Activated CD8-positive, alpha-beta memory T cell treated with anti-CD3 and anti-CD28 coated beads, Interleukin-2, amount 50 U/mL, for 1 hour (primary cell): ENCODE data around the gene APOD.

Experiments
- DNase-seq: peaks from one replicate; pipeline ENCODE4 v3.0.0-alpha.2; 2020; ENCODE audit errors: extremely low read depth

The APOD gene

DNA sequence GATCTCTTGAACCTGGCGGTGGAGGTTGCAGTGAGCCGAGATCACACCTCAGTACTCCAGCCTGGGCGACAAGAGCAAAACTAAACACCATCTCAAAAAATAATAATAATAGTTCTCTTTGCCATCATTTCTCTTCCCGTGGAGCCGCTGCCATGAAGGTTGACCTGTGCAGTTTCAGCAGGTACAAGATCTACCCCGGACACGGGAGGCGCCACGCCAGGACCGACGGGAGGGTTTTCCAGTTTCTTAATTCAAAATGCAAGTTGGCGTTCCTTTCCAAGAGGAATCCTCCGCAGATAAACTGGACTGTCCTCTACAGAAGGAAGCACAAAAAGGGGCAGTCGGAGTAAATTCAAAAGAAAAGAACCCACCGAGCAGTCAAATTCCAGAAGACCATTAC lies 29.3 kb downstream of the APOD start:
- no peak for DNase-seq

DNA sequence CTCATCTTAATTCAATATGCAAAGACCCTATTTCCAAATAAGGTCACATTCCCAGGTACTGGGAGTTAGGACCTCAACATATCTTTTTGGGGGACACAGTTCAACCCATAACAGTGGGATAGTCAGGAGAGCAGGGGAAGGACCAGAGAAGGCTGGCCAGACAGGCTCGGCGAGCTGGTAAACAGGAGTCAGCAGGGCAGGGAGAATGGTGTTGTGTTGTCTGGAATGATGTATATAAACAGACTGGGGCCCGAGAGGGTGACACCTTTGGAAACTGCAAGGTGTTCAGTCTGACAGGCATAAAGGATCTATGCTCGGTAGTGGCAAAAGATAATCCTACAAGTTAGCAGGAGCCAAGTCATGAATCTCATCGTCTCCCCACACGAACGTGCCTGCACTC lies 30.5 kb downstream of the APOD start:
- DNase-seq: no peak

DNA sequence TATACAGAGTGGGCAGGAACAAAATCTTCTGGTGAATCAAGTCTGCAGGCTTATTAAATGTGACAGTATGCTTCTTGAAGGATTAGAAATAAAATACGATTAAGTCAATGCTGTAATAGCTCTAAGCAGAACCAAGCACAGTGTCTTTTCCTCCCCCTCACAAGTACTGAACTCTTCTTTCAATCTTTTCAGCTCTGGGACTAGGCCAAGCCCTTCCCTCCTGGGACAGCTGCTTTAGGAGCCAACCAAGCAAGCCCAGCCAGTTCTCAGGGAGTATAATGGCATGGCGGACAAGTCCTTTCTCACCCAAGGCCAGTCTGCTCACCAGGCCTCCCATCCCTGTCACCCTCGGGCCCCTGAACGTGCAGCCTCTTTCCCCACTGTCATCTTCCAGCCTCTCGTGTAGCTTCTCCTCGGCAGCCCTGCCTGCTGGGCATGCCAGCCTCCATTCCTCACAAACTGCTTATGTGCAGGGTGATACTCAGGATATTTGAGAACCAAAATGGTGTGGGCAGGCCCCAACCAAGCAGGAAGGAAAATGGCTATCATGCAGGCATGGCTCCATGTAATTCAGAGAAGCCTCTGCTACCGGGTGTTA lies 32.3 kb downstream of the APOD start:
- no peak for DNase-seq

DNA sequence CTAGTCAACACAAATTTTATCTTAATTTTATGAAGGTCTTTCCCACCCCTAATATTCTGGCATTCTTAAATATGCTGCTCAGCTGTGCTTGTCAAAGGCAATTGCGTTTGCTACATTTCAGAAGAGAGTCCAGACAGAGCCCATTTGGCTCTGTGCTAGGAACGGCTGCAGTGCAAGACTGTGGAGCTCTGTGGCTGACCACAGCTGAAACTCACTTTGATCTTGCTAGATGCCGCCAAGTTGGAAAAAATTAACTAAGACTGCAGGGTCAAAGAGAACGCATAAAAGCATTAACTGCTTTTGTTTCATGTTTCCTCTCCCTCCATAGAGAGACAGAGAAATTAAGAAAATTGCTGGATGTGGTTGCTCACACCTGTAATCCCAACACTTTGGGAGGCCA lies 33.0 kb downstream of the APOD start:
- no peak for DNase-seq

DNA sequence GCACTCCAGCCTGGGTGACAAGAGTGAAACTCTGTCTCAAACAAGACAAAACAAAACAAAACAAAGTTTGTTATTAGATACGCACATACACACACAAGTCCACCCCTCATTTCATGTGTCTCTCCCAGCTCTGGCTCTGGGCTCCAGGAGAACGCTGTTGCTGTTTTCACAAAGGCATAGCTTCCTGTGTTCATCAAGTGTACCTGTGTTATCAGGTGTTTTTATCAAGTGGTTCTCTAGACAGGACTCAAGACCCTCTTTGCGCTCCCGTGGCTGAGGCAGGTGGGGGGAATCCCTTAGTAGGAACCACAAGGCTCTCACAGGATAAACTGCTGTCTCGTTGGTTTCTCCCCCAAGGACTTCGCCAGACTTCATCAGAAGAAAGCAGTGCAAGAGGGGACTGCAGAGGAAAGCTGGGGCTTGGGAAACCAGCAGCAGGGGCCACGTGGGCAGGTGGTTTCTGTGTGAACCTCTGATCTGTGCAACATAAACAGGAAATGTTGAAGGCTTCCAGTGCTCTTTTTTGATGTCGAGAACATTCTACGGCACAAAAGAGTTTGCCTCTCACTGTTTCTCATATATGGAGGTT lies 33.7 kb downstream of the APOD start:
- peak; percentile 46 for DNase-seq

DNA sequence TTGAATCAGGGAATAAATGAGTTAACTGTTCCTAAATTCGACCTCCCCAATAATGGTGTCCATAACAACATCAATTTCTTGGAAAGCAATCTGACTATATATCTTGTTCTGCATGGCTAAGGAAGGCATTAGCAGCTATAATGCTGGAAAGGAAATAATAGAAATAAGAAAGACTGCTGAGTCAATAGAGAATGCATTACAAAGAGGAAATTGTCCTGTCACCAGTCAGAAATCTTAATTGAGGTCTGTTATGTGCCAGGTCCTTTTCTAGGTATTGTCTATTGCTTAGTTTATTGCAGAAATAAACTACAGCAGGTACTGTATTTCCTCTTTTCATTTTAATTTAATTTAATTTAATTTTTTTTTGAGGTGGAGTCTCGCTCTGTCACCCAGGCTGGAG lies 34.8 kb downstream of the APOD start:
- no peak for DNase-seq

DNA sequence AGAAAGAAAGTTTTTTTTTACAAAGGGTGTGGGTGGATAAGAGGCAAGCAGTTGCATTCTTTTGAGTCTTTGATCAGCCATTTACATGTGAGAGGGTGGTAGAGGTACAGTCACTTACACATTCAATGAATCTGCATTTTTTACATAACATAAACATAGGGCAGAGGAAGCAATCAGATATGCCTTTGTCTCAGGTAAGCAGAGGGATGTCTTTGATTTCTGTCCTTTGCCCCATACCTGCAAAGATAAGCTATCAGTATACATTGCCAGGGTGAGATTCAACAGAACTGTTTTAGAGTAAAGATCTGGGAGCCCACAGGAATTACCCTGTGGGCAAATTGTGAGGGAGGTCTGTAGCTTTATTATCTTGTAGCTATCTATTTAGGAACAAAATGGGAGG lies 35.2 kb downstream of the APOD start:
- no peak for DNase-seq

- DNase-seq: no peak
Observed at GRCh38 chr3:195548006-195548405, 35.7 kb downstream of the APOD start.

DNA sequence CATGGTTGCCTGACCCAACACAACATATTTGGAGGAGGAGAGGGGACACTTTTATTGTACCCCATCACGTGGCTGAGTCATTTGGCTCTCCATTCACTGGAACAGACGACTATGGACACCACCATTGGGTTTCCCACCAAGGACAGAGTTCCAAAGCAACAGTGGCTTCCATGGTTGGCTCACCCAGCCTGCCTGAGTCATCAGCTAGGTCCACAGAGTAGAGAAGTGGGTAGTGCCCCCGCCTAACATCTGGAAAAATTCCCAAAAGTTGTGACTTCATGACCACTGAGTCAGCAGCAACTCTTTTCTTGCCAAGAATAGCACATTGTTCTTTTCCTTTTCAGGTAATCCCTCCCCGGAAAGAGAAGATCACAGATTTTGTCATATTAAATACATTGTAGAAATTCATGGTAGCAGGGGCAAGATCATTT lies 37.6 kb downstream of the APOD start:
- no peak for DNase-seq

DNA sequence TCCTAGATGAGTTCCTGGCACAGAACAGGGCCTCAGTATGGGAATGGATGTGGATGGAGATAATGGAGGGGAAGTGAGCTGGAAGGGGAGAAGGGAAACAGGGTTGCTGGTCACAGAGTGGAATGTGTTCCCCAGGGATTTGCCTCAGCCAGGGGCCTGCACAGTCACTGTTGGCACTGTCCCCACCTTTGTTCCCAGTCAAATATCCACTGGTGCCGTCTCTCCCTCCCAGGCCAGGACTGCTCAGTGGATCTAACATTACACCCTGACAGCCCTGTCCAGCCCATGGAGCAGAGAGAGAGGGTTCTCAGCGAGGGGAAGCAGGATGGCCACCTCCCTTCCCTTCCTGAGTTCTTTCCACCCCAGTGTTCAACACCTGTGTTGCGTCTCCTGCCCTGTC lies 39.1 kb downstream of the APOD start:
- no peak for DNase-seq

- no peak for DNase-seq
Observed at GRCh38 chr3:195544230-195544536, 39.6 kb downstream of the APOD start.

GRCh38 chr3:195543500-195544229 lies 40.1 kb downstream of the APOD start:
- DNase-seq: no peak

GRCh38 chr3:195542698-195543499 lies 40.8 kb downstream of the APOD start, which contains the start of gene PPP1R2:
Gene PPP1R2, minus strand, starts transcription at chr3:195543325. Its CDS starts 300 bp downstream, at chr3:195543025.
- DNase-seq: peak; percentile 80

DNA sequence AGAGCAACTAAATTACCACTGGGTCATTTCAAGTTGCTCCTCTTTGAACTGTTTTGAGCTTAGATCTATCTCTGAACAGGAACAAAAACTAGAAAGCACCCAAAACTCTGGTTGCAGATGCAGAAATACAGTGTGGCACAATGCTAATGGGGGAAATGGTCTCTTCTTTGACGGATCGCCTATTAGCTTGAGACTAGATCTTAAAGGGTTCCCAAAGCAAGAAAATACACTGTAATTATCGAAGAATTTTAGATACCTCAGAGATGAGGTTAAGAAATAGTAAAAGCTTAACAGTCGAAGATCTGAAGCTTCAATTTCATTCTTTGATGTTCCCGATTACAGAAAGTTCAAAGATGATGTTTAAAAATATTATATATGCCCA lies 41.4 kb downstream of the APOD start:
- no peak for DNase-seq

DNA sequence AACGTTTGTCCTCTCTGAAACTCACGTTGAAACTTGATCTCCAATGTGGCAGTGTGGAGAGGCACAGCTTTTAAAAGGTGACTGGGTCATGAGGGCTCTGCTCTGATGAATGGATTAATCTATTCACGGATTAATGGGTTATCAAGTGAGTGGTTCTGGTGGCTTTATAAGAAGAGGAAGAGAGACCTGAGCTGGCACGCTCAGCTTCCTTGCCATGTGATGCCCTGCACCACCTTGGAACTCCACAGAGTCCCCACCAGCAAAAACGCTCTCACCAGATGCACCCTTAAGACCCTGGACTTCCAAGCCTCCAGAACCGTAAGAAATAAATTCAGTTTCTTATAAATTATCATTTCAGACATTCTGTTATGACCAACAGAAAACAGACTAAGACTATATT lies 43.2 kb downstream of the APOD start:
- no peak for DNase-seq

- DNase-seq: no peak
Observed at GRCh38 chr3:195540027-195540426, 43.7 kb downstream of the APOD start.

- no peak for DNase-seq
Observed at GRCh38 chr3:195539479-195539878, 44.3 kb downstream of the APOD start.

GRCh38 chr3:195537995-195538394 lies 45.7 kb downstream of the APOD start:
- no peak for DNase-seq

DNA sequence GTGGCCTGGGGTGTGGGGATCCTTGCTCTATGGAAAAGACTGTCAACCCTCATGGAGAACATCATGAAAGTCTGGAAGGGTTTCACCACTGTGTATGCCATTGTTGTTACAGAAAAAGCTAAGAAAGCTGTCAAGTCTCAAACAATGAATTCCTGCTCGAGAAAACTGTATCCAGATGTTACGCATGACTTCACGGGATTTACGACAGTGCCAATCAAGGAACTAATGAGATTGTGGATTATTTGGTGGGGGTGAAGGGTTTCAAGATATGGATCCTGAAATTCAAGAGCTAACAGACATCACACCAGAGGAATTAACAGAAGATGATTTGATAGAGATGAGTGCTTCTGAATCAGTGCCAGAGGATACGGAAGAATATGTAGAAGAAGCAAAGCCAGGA lies 48.4 kb downstream of the APOD start:
- DNase-seq: no peak

- no peak for DNase-seq
Observed at GRCh38 chr3:195532834-195533233, 50.9 kb downstream of the APOD start.

DNA sequence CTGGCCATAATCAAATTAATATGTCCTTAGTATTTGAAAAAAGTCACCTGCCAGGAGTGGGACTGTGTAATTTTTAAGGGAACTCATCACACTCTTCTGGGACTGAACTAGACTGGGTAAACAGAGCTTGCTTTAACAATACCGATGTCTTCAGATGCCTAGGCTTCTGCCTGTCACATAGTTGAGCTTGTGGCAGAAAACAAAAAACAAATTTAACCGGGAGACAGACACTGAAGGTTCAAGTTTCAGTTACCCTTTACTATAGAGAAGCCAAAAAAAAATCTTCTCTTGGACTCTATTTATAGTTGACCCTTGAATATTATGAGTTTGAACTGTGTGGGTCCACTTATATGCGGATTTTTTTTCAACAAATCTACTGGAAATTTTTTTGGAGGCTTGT lies 51.4 kb downstream of the APOD start:
- DNase-seq: no peak

DNA sequence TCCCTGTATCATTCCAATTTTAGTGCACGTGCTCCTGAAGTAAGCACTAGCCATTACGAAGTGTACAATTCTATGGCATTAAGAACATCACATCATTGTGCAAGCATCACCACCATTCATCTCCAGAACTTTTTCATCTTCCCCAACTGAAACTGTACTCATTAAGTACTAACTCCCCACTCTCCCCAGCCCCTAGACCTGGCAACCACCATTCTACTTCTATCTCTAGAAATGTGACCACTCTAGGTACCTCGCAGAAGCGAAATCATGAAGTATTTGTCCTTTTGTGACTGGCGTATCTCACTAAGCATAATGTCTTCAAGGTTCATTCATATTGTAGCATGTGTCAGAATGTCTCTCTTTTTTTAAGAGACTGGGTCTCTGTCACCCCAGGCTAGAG lies 52.1 kb downstream of the APOD start:
- no peak for DNase-seq

GRCh38 chr3:195526492-195526891 lies 57.2 kb downstream of the APOD start:
- no peak for DNase-seq
